Ishikawa (cell line): ENCODE measurements around the gene NUP210L.

Source experiments
- CEBPB ChIP-seq: IDR thresholded peaks from 2 replicates; pipeline ENCODE4 v1.6.1; 2012
- CREB1 ChIP-seq: IDR thresholded peaks from 2 replicates; pipeline ENCODE4 v1.6.1; 2012; ENCODE audit warnings: low read depth
- EGR1 ChIP-seq: IDR thresholded peaks from 2 replicates; pipeline ENCODE4 v1.6.1; 2012
- EP300 ChIP-seq: IDR thresholded peaks from 2 replicates; pipeline ENCODE4 v1.6.1; 2012; ENCODE audit warnings: borderline replicate concordance
- FOXM1 ChIP-seq: IDR thresholded peaks from 2 replicates; pipeline ENCODE4 v1.6.1; 2012; ENCODE audit warnings: low read depth, borderline replicate concordance
- MAX ChIP-seq: IDR thresholded peaks from 2 replicates; pipeline ENCODE4 v1.6.1; 2012
- NFIC ChIP-seq: IDR thresholded peaks from 2 replicates; pipeline ENCODE4 v1.6.1; 2012
- RAD21 ChIP-seq: IDR thresholded peaks from 2 replicates; pipeline ENCODE4 v1.6.1; 2012; ENCODE audit warnings: low read depth
- TAF1 ChIP-seq: IDR thresholded peaks from 2 replicates; pipeline ENCODE4 v1.6.1; 2012; ENCODE audit warnings: low read depth, mild to moderate bottlenecking
- TCF12 ChIP-seq: IDR thresholded peaks from 2 replicates; pipeline ENCODE4 v1.6.1; 2012; ENCODE audit warnings: low read depth
- TEAD4 ChIP-seq: IDR thresholded peaks from 2 replicates; pipeline ENCODE4 v1.6.1; 2012
- YY1 ChIP-seq: IDR thresholded peaks from 2 replicates; pipeline ENCODE4 v1.6.1; 2012; ENCODE audit warnings: low read depth
- ZBTB7A ChIP-seq: IDR thresholded peaks from 2 replicates; pipeline ENCODE4 v1.6.1; 2012; ENCODE audit warnings: low read depth
- TF ChIP-seq, protein P1 (sequence below): IDR thresholded peaks from 2 replicates; pipeline ENCODE4 v1.6.1; 2012; ENCODE audit warnings: low read depth, mild to moderate bottlenecking
- TF ChIP-seq, protein P2 (sequence below): IDR thresholded peaks from 2 replicates; pipeline ENCODE4 v1.6.1; 2012

NUP210L gene

DNA sequence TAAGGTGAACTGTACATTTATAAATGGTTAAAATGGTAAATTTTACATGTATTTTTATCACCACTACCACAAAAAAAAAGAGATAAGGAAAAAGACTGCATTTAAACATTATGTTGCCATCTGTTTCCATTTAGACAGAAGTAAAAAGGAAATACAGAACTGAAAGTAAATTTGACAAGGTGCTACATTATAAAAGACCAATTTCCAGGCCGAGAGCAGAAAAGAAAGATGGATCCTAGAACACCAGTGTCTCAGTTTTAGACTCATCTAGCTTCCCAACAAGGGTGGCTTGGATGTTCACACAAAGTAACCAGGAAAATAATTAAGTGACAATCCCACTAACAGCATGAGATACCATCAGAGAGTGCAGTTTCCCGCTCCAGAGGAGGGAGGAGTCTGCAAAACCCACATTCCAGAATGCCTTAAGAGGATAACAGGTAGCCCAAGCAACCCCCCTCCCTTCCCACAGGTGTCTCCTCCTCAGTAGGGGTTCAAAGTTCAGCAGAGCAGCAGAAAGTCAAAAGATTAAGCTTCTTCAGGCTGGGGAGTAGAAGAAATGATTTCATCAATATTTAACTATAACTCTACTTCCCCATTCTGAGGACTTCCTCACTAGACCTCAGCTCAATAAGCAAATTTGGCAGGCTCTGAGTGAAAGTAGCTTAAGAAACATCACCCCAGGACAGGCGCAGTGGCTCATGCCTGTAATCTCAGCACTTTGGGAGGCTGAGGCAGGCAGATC, 25.2 kb upstream of the NUP210L start:
- no peak for TF ChIP-seq EGR1
- TF ChIP-seq TEAD4: no peak
- no peak for TF ChIP-seq NFIC
- no peak for TF ChIP-seq ZBTB7A
- TF ChIP-seq, protein P1, sequence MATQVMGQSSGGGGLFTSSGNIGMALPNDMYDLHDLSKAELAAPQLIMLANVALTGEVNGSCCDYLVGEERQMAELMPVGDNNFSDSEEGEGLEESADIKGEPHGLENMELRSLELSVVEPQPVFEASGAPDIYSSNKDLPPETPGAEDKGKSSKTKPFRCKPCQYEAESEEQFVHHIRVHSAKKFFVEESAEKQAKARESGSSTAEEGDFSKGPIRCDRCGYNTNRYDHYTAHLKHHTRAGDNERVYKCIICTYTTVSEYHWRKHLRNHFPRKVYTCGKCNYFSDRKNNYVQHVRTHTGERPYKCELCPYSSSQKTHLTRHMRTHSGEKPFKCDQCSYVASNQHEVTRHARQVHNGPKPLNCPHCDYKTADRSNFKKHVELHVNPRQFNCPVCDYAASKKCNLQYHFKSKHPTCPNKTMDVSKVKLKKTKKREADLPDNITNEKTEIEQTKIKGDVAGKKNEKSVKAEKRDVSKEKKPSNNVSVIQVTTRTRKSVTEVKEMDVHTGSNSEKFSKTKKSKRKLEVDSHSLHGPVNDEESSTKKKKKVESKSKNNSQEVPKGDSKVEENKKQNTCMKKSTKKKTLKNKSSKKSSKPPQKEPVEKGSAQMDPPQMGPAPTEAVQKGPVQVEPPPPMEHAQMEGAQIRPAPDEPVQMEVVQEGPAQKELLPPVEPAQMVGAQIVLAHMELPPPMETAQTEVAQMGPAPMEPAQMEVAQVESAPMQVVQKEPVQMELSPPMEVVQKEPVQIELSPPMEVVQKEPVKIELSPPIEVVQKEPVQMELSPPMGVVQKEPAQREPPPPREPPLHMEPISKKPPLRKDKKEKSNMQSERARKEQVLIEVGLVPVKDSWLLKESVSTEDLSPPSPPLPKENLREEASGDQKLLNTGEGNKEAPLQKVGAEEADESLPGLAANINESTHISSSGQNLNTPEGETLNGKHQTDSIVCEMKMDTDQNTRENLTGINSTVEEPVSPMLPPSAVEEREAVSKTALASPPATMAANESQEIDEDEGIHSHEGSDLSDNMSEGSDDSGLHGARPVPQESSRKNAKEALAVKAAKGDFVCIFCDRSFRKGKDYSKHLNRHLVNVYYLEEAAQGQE: no peak
- TF ChIP-seq MAX: no peak
- no peak for TF ChIP-seq CREB1
- TF ChIP-seq YY1: no peak
- TF ChIP-seq CEBPB: no peak
- TF ChIP-seq EP300: no peak
- no peak for TF ChIP-seq FOXM1
- TF ChIP-seq, protein P2, sequence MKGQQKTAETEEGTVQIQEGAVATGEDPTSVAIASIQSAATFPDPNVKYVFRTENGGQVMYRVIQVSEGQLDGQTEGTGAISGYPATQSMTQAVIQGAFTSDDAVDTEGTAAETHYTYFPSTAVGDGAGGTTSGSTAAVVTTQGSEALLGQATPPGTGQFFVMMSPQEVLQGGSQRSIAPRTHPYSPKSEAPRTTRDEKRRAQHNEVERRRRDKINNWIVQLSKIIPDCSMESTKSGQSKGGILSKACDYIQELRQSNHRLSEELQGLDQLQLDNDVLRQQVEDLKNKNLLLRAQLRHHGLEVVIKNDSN: no peak
- TF ChIP-seq TAF1: no peak
- TF ChIP-seq RAD21: no peak
- no peak for TF ChIP-seq TCF12

DNA sequence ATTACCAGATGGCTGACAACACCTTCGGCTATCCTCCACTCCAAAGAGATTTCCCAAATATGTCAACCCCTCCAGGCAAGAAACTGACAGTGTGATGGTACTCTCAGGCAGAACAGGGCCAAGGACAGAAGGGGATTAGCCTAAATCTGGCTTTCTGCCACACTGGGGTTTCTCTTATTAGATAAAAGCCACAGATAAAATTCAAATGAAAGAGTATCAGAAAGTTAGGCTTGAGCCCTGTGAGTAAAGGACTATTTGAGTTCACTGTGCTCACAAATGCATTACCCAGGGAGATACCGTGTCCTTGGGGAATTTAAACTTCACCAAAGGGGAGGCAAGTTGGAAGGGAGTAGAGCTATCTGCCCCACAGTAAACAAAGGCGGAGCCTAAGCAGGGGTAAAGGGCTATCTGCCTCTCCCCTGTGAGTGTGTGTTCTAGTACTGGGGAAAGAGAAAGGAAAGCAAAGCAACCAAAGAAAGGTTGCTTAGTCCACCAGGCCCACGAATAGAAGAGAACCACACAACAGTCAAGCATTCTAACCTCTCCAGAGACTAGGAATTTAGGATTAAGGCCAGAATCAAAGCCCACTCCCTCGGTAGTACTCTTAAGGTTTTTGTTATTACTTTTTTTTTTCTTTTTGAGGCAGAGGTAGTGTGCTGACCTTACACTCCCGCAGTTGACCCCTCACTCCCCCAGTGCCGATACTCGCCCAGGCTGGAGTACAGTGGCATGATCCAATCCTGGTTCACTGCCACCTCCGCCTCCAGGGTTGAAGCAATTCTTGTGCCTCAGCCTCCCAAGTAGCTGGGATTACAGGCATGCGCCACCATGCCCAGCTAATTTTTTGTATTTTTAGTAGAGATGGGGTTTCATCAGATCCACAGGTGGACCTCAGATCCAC, 24.3 kb upstream of the NUP210L start:
- TF ChIP-seq MAX (no peak), TEAD4 (no peak), CEBPB (no peak), TCF12 (no peak)

GRCh38 chr1:154178013-154178412, 23.1 kb upstream of the NUP210L start:
- no peak for TF ChIP-seq FOXM1

DNA sequence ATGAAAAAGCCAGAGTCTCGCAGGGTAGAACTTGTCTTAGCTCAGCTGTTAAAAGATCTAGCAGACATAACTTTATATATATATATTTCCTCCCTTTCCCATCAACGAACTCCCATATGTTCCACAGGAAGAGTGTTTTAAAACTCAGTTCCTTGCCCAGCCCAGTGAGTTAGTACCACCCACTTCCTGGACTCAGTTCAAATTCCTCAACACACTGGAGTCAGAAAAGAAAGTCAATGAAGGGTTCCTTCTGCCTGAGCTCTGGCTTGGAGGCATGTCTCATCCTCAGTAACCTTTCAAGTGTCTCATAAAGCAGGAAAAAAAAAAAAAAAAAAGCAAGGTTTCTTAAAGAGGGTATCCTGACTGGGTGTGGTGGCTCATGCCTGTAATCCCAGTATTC, 21.5 kb upstream of the NUP210L start:
- no peak for TF ChIP-seq EP300
- no peak for TF ChIP-seq EGR1
- TF ChIP-seq YY1: no peak
- no peak for TF ChIP-seq RAD21
- no peak for TF ChIP-seq TCF12
- TF ChIP-seq ZBTB7A: no peak
- TF ChIP-seq TEAD4: no peak
- TF ChIP-seq, protein P2: no peak
- no peak for TF ChIP-seq TAF1
- TF ChIP-seq, protein P1: no peak
- no peak for TF ChIP-seq NFIC
- no peak for TF ChIP-seq CREB1
- no peak for TF ChIP-seq MAX
- TF ChIP-seq CEBPB: no peak
- no peak for TF ChIP-seq FOXM1

- no peak for TF ChIP-seq FOXM1
- TF ChIP-seq CEBPB: no peak
- no peak for TF ChIP-seq NFIC
- no peak for TF ChIP-seq ZBTB7A
- TF ChIP-seq MAX: no peak
- TF ChIP-seq, protein P1: no peak
- no peak for TF ChIP-seq EP300
- TF ChIP-seq EGR1: no peak
- no peak for TF ChIP-seq TCF12
- no peak for TF ChIP-seq CREB1
Measured at GRCh38 chr1:154174654-154175053, 19.8 kb upstream of the NUP210L start.
